Panc1 (cell line): ENCODE data around the gene SARS1. TPM values are rescaled to one million over a fixed set of nuclear protein-coding genes. Genes with fewer than 3 reads are reported as not detected.

Experiments
- ATAC-seq: fragments of 200-7000 bp; cut with Tn5 transposase; 2 replicates; pipeline ENCODE4 v1.9.1; 2020; ENCODE audit warnings: mild to moderate bottlenecking, moderate library complexity
- BruUV-seq: library from RNA; stranded (reverse); fragments of 400-500 nt; replicated peaks from 2 replicates; lab custom pipeline; 2021; lab: Mats Ljungman, UMichigan
- CTCF ChIA-PET: fragments of 300-600 bp; sonication (Branson Sonifier 250); formaldehyde crosslinking; loops from one replicate; lab custom pipeline; 2022; ENCODE audit warnings: antibody characterized with exemption; lab: Charles Lee
- POLR2A ChIA-PET: fragments of 300-600 bp; sonication (Branson Sonifier 250); formaldehyde crosslinking; loops from one replicate; lab custom pipeline; 2022; ENCODE audit warnings: antibody characterized with exemption; lab: Charles Lee
- DNase-seq: peaks from one replicate; pipeline ENCODE4 v3.0.0-alpha.2; 2010; ENCODE audit warnings: low read depth, low spot score
- H3K27ac ChIP-seq: 2 replicates; pipeline ENCODE4 v1.5.1; 2011; ENCODE audit warnings: mild to moderate bottlenecking, low read length, inconsistent platforms
- H3K27me3 ChIP-seq: fragments of 200-500 bp; sonication (Bioruptor generic); 2 replicates; pipeline ENCODE4 v1.6.0; 2014; ENCODE audit warnings: low read length, inconsistent platforms; ENCODE audit not compliant: control insufficient read depth, insufficient read depth
- H3K36me3 ChIP-seq: fragments of 200-500 bp; sonication (Bioruptor generic); 2 replicates; pipeline ENCODE4 v1.5.1; 2014; ENCODE audit warnings: inconsistent platforms, mild to moderate bottlenecking, low read length, moderate library complexity; ENCODE audit not compliant: control insufficient read depth, insufficient read depth
- H3K4me1 ChIP-seq: 2 replicates; pipeline ENCODE4 v1.5.1; 2011; ENCODE audit warnings: inconsistent platforms, mild to moderate bottlenecking, low read length, moderate library complexity; ENCODE audit not compliant: control insufficient read depth, insufficient read depth
- H3K4me3 ChIP-seq, 2 experiments: 2 replicates each; pipeline ENCODE4 v1.5.1; 2011 to 2012; ENCODE audit warnings: low read depth in 2 of 2, low read length in 2 of 2, mild to moderate bottlenecking in 2 of 2, inconsistent platforms in 1 of 2, moderate library complexity in 1 of 2
- H3K9me3 ChIP-seq: fragments of 200-500 bp; sonication (Bioruptor generic); 2 replicates; pipeline ENCODE4 v1.5.1; 2014; ENCODE audit warnings: low read depth, mild to moderate bottlenecking, inconsistent platforms, low read length, moderate library complexity; ENCODE audit not compliant: control insufficient read depth, insufficient read depth
- CTCF ChIP-seq: fragments of 450-650 bp; IDR thresholded peaks from 2 replicates; pipeline ENCODE4 v1.5.1; 2017; ENCODE audit warnings: mild to moderate bottlenecking
- POLR2AphosphoS5 ChIP-seq: IDR thresholded peaks from 2 replicates; pipeline ENCODE4 v1.6.1; 2012; ENCODE audit warnings: mild to moderate bottlenecking, low read depth, low read length, moderate library complexity
- REST ChIP-seq, 2 experiments: IDR thresholded peaks; 2 replicates each; pipeline ENCODE4 v1.6.1; 2011 to 2012; ENCODE audit warnings: low read depth in 2 of 2, control low read depth in 1 of 2, low read length in 1 of 2, mild to moderate bottlenecking in 1 of 2, moderate library complexity in 1 of 2; ENCODE audit not compliant: insufficient read depth in 1 of 2
- SIN3A ChIP-seq: IDR thresholded peaks from 2 replicates; pipeline ENCODE4 v1.6.1; 2012; ENCODE audit warnings: low read depth, mild to moderate bottlenecking, low read length, moderate library complexity, borderline replicate concordance; ENCODE audit not compliant: insufficient read depth
- TCF7L2 ChIP-seq: IDR thresholded peaks from 2 replicates; pipeline ENCODE4 v1.6.1; 2011; ENCODE audit warnings: mild to moderate bottlenecking, low read depth, low read length, inconsistent platforms
- in situ Hi-C: cut with HindIII; loops from 2 replicates; pipeline ENCODE4 v1.10.0; 2016; ENCODE audit warnings: low sequenced_read_pairs, low pct_unique_long_range_greater_than_20kb
- intact Hi-C: fragments of 100-400 bp; cut with micrococcal nuclease; formaldehyde crosslinking; loops from one replicate; pipeline ENCODE4 v1.10.0; 2022; ENCODE audit not compliant: unreplicated experiment
- total RNA-seq: library from RNA; stranded (reverse); gene quantifications from one replicate; pipeline ENCODE4 v1.2.1, GENCODE V29; 2021; ENCODE audit not compliant: unreplicated experiment

SARS1 gene
- total RNA-seq, 1 experiment from 2014 or later: 115 TPM

- POLR2A ChIA-PET: interaction anchor here (0.6 kb wide), 1 partner anchor 142 kb away, joined by 3 read pairs; no protein-coding TSS in a partner anchor
- peak; percentile 72 for ATAC-seq
Measured at GRCh38 chr1:109282497-109282951, 68.8 kb downstream of the SARS1 start.

More at GRCh38 chr1:109282497-109282951, 68.8 kb downstream of the SARS1 start:
- H3K36me3 ChIP-seq: peaks cover 3% of the 10 kb centered on the region
- in situ Hi-C loops: no loop called here
- intact Hi-C loops: no loop called here
- H3K9me3 ChIP-seq: no peaks in the 10 kb centered on the region
- H3K4me3 ChIP-seq: peak overlapping the region; percentile 73 to 77
- peaks cover 14% of the 10 kb centered on the region for H3K4me1 ChIP-seq
- no TSS peak for BruUV-seq
- CTCF ChIA-PET: interaction anchor here (1.6 kb wide), 1 partner anchor 43 kb away, joined by 5 read pairs; no protein-coding TSS in a partner anchor
- no peak for TF ChIP-seq REST (IDR thresholded peaks at IDR 0.05; ENCODE audit: insufficient read depth in 1 of 2, low read depth in 2 of 2, low read length in 1 of 2)
- TF ChIP-seq POLR2AphosphoS5: no peak
- TF ChIP-seq SIN3A: no peak
- TF ChIP-seq TCF7L2: no peak
- TF ChIP-seq CTCF: no peak
- H3K27ac ChIP-seq: peak overlapping the region; percentile 98
- H3K27me3 ChIP-seq: no peaks in the 10 kb centered on the region
- no peak for DNase-seq
